HCT116 (cell line): ENCODE data around the gene SPATA3. TPM values are rescaled to one million over a fixed set of nuclear protein-coding genes. Genes with fewer than 3 reads are reported as not detected.

ENCODE experiments used
- total RNA-seq: library from RNA; stranded (reverse); gene quantifications from one replicate; pipeline ENCODE4 v1.2.1, GENCODE V29; 2021; ENCODE audit not compliant: unreplicated experiment

Gene SPATA3
- total RNA-seq, 1 experiment from 2014 or later = not detected

Other genes starting within 250 kb of the SPATA3 start
- gene ITM2C, start 131.2 kb upstream of the SPATA3 start, total RNA-seq = 117 TPM
- gene GPR55, start 70.9 kb upstream of the SPATA3 start, total RNA-seq = not detected
- gene C2orf72, start 41.4 kb downstream of the SPATA3 start, total RNA-seq = 3.7 TPM
- 133 TPM for gene PSMD1, start 60.7 kb downstream of the SPATA3 start, total RNA-seq
- gene HTR2B, start 128.9 kb downstream of the SPATA3 start, total RNA-seq = not detected
- 16.4 TPM for gene ARMC9, start 202.5 kb downstream of the SPATA3 start, total RNA-seq